Natural killer cell (primary cell): ENCODE results near the gene HGS. TPM values are rescaled to one million over a fixed set of nuclear protein-coding genes. Genes with fewer than 3 reads are reported as not detected.

Source experiments
- ATAC-seq, 3 donors: fragments of 150-1000 bp in 2 of 3; fragments of 200-7000 bp in 1 of 3; cut with Tn5 transposase; 1 replicate in 1 of 3; 2 replicates in 2 of 3; pipeline ENCODE4 v1.10.0; 2021; ENCODE audit warnings: mild to moderate bottlenecking in 2 of 3, moderate library complexity in 2 of 3
- DNase-seq, 2 donors: peaks; one replicate each; pipeline versions ENCODE4 v3.0.0 to v3.0.0-alpha.2; 2013 to 2021; ENCODE audit warnings: mixed read lengths in 1 of 2
- H3K27ac ChIP-seq: one replicate; pipeline ENCODE4 v1.5.1; 2013; ENCODE audit warnings: mild to moderate bottlenecking, low read length
- H3K27me3 ChIP-seq: one replicate; pipeline ENCODE4 v1.6.1; 2013; ENCODE audit warnings: low read length; ENCODE audit not compliant: control insufficient read depth, insufficient read depth
- H3K36me3 ChIP-seq: one replicate; pipeline ENCODE4 v1.6.1; 2013; ENCODE audit warnings: low read length; ENCODE audit not compliant: control insufficient read depth, insufficient read depth
- H3K4me1 ChIP-seq: one replicate; pipeline ENCODE4 v1.6.1; 2013; ENCODE audit warnings: low read length; ENCODE audit not compliant: control insufficient read depth, insufficient read depth
- H3K4me3 ChIP-seq: one replicate; pipeline ENCODE4 v1.5.1; 2013; ENCODE audit warnings: low read length
- H3K9me3 ChIP-seq: one replicate; pipeline ENCODE4 v1.6.1; 2013; ENCODE audit warnings: low read length; ENCODE audit not compliant: control insufficient read depth, insufficient read depth
- H3K27ac Mint-ChIP-seq, 2 donors: one replicate each; pipeline ENCODE4 v1.8.0; 2022; ENCODE audit warnings: mild to moderate bottlenecking in 2 of 2, mixed read lengths in 2 of 2, moderate library complexity in 1 of 2
- H3K27me3 Mint-ChIP-seq, 2 donors: one replicate each; pipeline ENCODE4 v1.8.0; 2022; ENCODE audit warnings: low read depth in 2 of 2, mixed read lengths in 2 of 2
- H3K36me3 Mint-ChIP-seq: one replicate; pipeline ENCODE4 v1.8.0; 2022; ENCODE audit warnings: mixed read lengths
- H3K4me1 Mint-ChIP-seq, 2 donors: one replicate each; pipeline ENCODE4 v1.8.0; 2022; ENCODE audit warnings: mixed read lengths in 2 of 2
- H3K4me3 Mint-ChIP-seq: one replicate; pipeline ENCODE4 v1.8.0; 2022; ENCODE audit warnings: mild to moderate bottlenecking, moderate library complexity, mixed read lengths
- H3K9me3 Mint-ChIP-seq, 2 donors: one replicate each; pipeline ENCODE4 v1.8.0; 2022; ENCODE audit warnings: mixed read lengths in 2 of 2
- CTCF ChIP-seq: fragments of 200-600 bp; IDR thresholded peaks from one replicate; pipeline ENCODE4 v1.8.0; 2022; ENCODE audit warnings: antibody characterized with exemption
- WGBS: methylation state at CpG from one replicate; pipeline ENCODE4 v1.1.7; 2013; ENCODE audit warnings: missing lambda C conversion rate; ENCODE audit not compliant: insufficient coverage; 5-methylcytosine and 5-hydroxymethylcytosine counted together
- intact Hi-C: fragments of 100-400 bp; cut with micrococcal nuclease; formaldehyde crosslinking; loops from one replicate; pipeline ENCODE4 v1.14.2; 2022
- total RNA-seq, 4 donors: library from RNA; stranded (reverse); fragments of 120-200 nt in 1 of 4; gene quantifications; one replicate each; pipeline versions ENCODE4 v1.2.3 to v1.2.4, GENCODE V29; 2013 to 2022

Gene HGS
- total RNA-seq, 3 donors from 2014 or later (not counting 1 experiment from before 2014, with no cell fraction given): 179 to 186 (median 181) TPM

- no peaks in the 10 kb centered on the region for H3K9me3 ChIP-seq
- no peak overlapping the region for H3K27ac ChIP-seq
- peaks cover 21 to 28% of the 10 kb centered on the region in 2 donors for H3K4me1 Mint-ChIP-seq
- H3K27ac Mint-ChIP-seq: no peak overlapping the region
- no peaks in the 10 kb centered on the region for H3K36me3 Mint-ChIP-seq
- H3K4me3 ChIP-seq: no peak overlapping the region
- H3K4me1 ChIP-seq: peaks cover 44% of the 10 kb centered on the region
- no peaks in the 10 kb centered on the region for H3K27me3 ChIP-seq
- 97% methylated on average over 17 of the region's 17 CpGs for WGBS
- H3K27me3 Mint-ChIP-seq: no peaks in the 10 kb centered on the region
- no peak overlapping the region for H3K4me3 Mint-ChIP-seq
- ATAC-seq: no peak
- no peak for TF ChIP-seq CTCF
- intact Hi-C loops: no loop called here
- DNase-seq: no peak
- no peaks in the 10 kb centered on the region for H3K9me3 Mint-ChIP-seq
- peaks cover 15% of the 10 kb centered on the region for H3K36me3 ChIP-seq
Observed at GRCh38 chr17:81706232-81706611, 22.4 kb downstream of the HGS start.

GRCh38 chr17:81706757-81707624 lies 23.2 kb downstream of the HGS start:
- DNase-seq: no peak
- H3K27ac ChIP-seq: no peak overlapping the region
- H3K27ac Mint-ChIP-seq: no peak overlapping the region
- H3K4me1 Mint-ChIP-seq: peaks cover 15 to 26% of the 10 kb centered on the region in 2 donors
- no peak for TF ChIP-seq CTCF
- intact Hi-C loops: no loop called here
- no peaks in the 10 kb centered on the region for H3K9me3 ChIP-seq
- WGBS: 96% methylated on average over 54 of the region's 54 CpGs
- H3K36me3 ChIP-seq: peaks cover 12% of the 10 kb centered on the region
- H3K4me1 ChIP-seq: peaks cover 41% of the 10 kb centered on the region
- H3K9me3 Mint-ChIP-seq: no peaks in the 10 kb centered on the region
- H3K36me3 Mint-ChIP-seq: no peaks in the 10 kb centered on the region
- H3K4me3 Mint-ChIP-seq: no peak overlapping the region
- no peak overlapping the region for H3K4me3 ChIP-seq
- no peaks in the 10 kb centered on the region for H3K27me3 ChIP-seq
- no peak for ATAC-seq
- no peaks in the 10 kb centered on the region for H3K27me3 Mint-ChIP-seq

- Histone ChIP-seq H3K27me3 (no peaks in the 10 kb centered on the region), H3K4me1 (peaks cover 39% of the 10 kb centered on the region), H3K9me3 (no peaks in the 10 kb centered on the region), H3K4me3 (no peak overlapping the region), H3K27ac (no peak overlapping the region), H3K36me3 (peaks cover 12% of the 10 kb centered on the region)
- Mint-ChIP-seq H3K9me3 (no peaks in the 10 kb centered on the region), H3K4me1 (peaks cover 11 to 21% of the 10 kb centered on the region in 2 donors), H3K27me3 (no peaks in the 10 kb centered on the region), H3K36me3 (no peaks in the 10 kb centered on the region), H3K27ac (no peak overlapping the region), H3K4me3 (no peak overlapping the region)
- TF ChIP-seq CTCF: no peak
- intact Hi-C loops: no loop called here
- 93% methylated on average over 25 of the region's 25 CpGs for WGBS
- DNase-seq (no peak), ATAC-seq (no peak)
Observed at GRCh38 chr17:81707725-81708646, 24.2 kb downstream of the HGS start.
